Keratinocyte (primary cell): ENCODE measurements around the gene D2HGDH. TPM values are rescaled to one million over a fixed set of nuclear protein-coding genes. Genes with fewer than 3 reads are reported as not detected.

ENCODE experiments used
- DNase-seq: peaks from one replicate; pipeline ENCODE4 v3.0.0-alpha.2; 2011; ENCODE audit warnings: low read depth, missing footprints, low spot score
- FAIRE-seq: peaks from 2 replicates; lab custom pipeline; 2011; peaks lifted over from hg19 to GRCh38; lab: Jason Lieb, UNC
- H2AFZ ChIP-seq: 2 replicates; pipeline ENCODE4 v1.6.0; 2012; ENCODE audit warnings: low read length, control low read depth, inconsistent platforms; ENCODE audit not compliant: control insufficient read depth
- H3K27ac ChIP-seq: 2 replicates; pipeline ENCODE4 v1.5.1; 2011; ENCODE audit warnings: low read length; ENCODE audit not compliant: control insufficient read depth, insufficient read depth
- H3K27me3 ChIP-seq: 3 replicates; pipeline ENCODE4 v1.6.0; 2011; ENCODE audit warnings: low read length; ENCODE audit not compliant: control insufficient read depth, insufficient read depth; ENCODE audit errors: extremely low read depth
- H3K36me3 ChIP-seq, 2 experiments: 2 replicates in 1 of 2; 3 replicates in 1 of 2; pipeline ENCODE4 v1.5.1; 2011; ENCODE audit warnings: low read length in 2 of 2, mild to moderate bottlenecking in 1 of 2; ENCODE audit not compliant: control insufficient read depth in 2 of 2, insufficient read depth in 2 of 2; ENCODE audit errors: extremely low read depth in 1 of 2
- H3K4me1 ChIP-seq: 3 replicates; pipeline ENCODE4 v1.5.1; 2011; ENCODE audit warnings: low read length; ENCODE audit not compliant: control insufficient read depth, insufficient read depth; ENCODE audit errors: extremely low read depth
- H3K4me2 ChIP-seq: 3 replicates; pipeline ENCODE4 v1.6.0; 2011; ENCODE audit warnings: low read depth, low read length; ENCODE audit not compliant: control insufficient read depth, insufficient read depth; ENCODE audit errors: extremely low read depth
- H3K4me3 ChIP-seq, 3 experiments: fragments of 200-600 bp in 1 of 3; sonication (generic) in 1 of 3; 2 replicates in 2 of 3; 3 replicates in 1 of 3; pipeline ENCODE4 v1.5.1; 2011 to 2016; ENCODE audit warnings: low read length in 3 of 3, mild to moderate bottlenecking in 3 of 3, control low read depth in 2 of 3, inconsistent platforms in 1 of 3, low read depth in 1 of 3, mixed read lengths in 1 of 3, mixed run types in 1 of 3, moderate library complexity in 1 of 3; ENCODE audit not compliant: control insufficient read depth in 2 of 3, insufficient read depth in 2 of 3; ENCODE audit errors: extremely low read depth in 1 of 3
- H3K79me2 ChIP-seq: 2 replicates; pipeline ENCODE4 v1.6.0; 2012; ENCODE audit warnings: low read length; ENCODE audit not compliant: control insufficient read depth, insufficient read depth
- H3K9ac ChIP-seq: 3 replicates; pipeline ENCODE4 v1.6.0; 2011; ENCODE audit warnings: low read length; ENCODE audit not compliant: control insufficient read depth, insufficient read depth; ENCODE audit errors: extremely low read depth
- H3K9me1 ChIP-seq: 3 replicates; pipeline ENCODE4 v1.6.0; 2011; ENCODE audit warnings: low read length; ENCODE audit not compliant: control insufficient read depth, insufficient read depth; ENCODE audit errors: extremely low read depth
- H3K9me3 ChIP-seq: 2 replicates; pipeline ENCODE4 v1.5.1; 2012; ENCODE audit warnings: low read depth, low read length; ENCODE audit not compliant: control insufficient read depth
- H4K20me1 ChIP-seq: 3 replicates; pipeline ENCODE4 v1.6.0; 2011; ENCODE audit warnings: low read length; ENCODE audit not compliant: control insufficient read depth, insufficient read depth; ENCODE audit errors: extremely low read depth
- EZH2 ChIP-seq: IDR thresholded peaks from one replicate; pipeline ENCODE4 v1.6.1; 2012; ENCODE audit warnings: inconsistent platforms, mild to moderate bottlenecking, low read length, moderate library complexity
- dilution Hi-C: fragments of 300-500 bp; cut with MboI; formaldehyde crosslinking; loops from one replicate; pipeline ENCODE4 v1.7.0; 2020; ENCODE audit warnings: low sequenced_read_pairs; ENCODE audit not compliant: extremely low pct_ligation_motif_present
- polyA plus RNA-seq, 5 experiments: library from polyadenylated mRNA; depleted of rRNA in 3 of 5; stranded (reverse) in 3 of 5; stranded (forward) in 1 of 5; unstranded in 1 of 5; fragments of >200 nt; gene quantifications; 1 replicate in 1 of 5; 2 replicates in 3 of 5; 3 replicates in 1 of 5; pipeline versions ENCODE4 v1.2.1 to v1.2.3, GENCODE V29; 2011 to 2012; ENCODE audit warnings: missing spikeins in 2 of 5, low read depth in 1 of 5, low replicate concordance in 1 of 5
- TF ChIP-seq, protein P1 (sequence below), 3 experiments: IDR thresholded peaks in 1 of 3; conservative IDR thresholded peaks in 1 of 3; optimal IDR thresholded peaks in 1 of 3; 2 replicates in 2 of 3; 3 replicates in 1 of 3; pipeline versions ENCODE3 to v1.5.1; 2011; ENCODE audit warnings: low read length in 3 of 3, mild to moderate bottlenecking in 3 of 3, moderate library complexity in 2 of 3, control low read depth in 1 of 3, inconsistent platforms in 1 of 3; ENCODE audit not compliant: insufficient read depth in 2 of 3; ENCODE audit errors: extremely low read depth in 1 of 3

Gene D2HGDH
- polyA plus RNA-seq, 1 donor (not counting 4 experiments of a cell fraction or from before 2014, with no cell fraction given), result 5.4 TPM

DNA sequence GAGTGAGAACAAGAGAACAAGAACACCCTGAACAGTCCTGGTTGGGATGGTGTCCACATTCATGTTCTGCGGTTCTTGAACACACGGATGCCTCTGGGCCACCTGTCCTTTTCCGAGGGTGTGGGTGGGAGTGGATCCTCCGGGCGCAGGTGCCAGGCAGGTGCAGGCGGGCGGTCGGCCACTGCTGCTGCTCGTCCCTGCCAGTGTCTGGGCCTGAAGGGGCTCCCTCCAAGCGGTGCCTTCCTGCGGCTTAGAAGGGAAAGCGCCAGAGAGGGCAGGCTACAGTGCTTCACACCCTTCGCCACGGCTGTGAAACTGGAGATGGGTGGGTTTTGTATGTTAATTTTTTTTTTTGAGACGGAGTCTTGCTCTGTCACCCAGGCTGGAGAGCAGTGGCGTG lies 8.0 kb upstream of the D2HGDH start:
- Histone ChIP-seq H3K4me2 (no peak overlapping the region), H3K9me3 (no peaks in the 10 kb centered on the region), H3K27me3 (no peaks in the 10 kb centered on the region), H3K4me1 (no peaks in the 10 kb centered on the region), H2AFZ (no peak overlapping the region), H4K20me1 (no peaks in the 10 kb centered on the region), H3K9me1 (no peaks in the 10 kb centered on the region), H3K4me3 (no peak overlapping the region), H3K36me3 (peaks cover 3 to 7% of the 10 kb centered on the region in 2 experiments), H3K79me2 (no peaks in the 10 kb centered on the region), H3K27ac (no peak overlapping the region), H3K9ac (no peak overlapping the region)
- no peak for FAIRE-seq
- dilution Hi-C loops, result no loop called here
- DNase-seq, result no peak
- TF ChIP-seq, protein P1, sequence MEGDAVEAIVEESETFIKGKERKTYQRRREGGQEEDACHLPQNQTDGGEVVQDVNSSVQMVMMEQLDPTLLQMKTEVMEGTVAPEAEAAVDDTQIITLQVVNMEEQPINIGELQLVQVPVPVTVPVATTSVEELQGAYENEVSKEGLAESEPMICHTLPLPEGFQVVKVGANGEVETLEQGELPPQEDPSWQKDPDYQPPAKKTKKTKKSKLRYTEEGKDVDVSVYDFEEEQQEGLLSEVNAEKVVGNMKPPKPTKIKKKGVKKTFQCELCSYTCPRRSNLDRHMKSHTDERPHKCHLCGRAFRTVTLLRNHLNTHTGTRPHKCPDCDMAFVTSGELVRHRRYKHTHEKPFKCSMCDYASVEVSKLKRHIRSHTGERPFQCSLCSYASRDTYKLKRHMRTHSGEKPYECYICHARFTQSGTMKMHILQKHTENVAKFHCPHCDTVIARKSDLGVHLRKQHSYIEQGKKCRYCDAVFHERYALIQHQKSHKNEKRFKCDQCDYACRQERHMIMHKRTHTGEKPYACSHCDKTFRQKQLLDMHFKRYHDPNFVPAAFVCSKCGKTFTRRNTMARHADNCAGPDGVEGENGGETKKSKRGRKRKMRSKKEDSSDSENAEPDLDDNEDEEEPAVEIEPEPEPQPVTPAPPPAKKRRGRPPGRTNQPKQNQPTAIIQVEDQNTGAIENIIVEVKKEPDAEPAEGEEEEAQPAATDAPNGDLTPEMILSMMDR (optimal IDR thresholded peaks at IDR 0.05 in 1 of 3, IDR thresholded peaks at IDR 0.05 in 1 of 3, conservative IDR thresholded peaks at IDR 0.05 in 1 of 3; ENCODE audit: extremely low read depth in 1 of 3, insufficient read depth in 2 of 3, low read length in 3 of 3), result no peak
- TF ChIP-seq EZH2, result no peak

DNA sequence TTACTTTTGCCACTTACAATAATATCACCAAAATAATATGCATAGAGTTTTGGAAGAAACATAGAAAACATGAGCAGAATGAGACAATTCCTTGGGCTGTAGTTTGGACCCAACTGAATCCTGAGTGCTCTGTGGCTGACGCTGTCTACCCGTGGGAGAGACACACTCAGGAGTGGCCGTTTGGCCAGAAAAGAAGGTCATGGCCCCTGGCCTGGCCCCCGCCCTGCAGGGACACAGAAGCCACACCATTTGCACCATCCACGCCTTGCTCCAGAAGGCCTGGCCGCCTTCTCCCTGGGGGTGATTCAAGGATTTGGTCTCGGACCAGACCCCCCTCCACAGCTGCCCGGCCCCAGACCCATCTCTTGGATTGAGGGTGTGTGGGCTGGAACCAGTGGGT lies 6.4 kb upstream of the D2HGDH start:
- dilution Hi-C loops, result no loop called here
- Histone ChIP-seq H2AFZ (no peak overlapping the region), H3K27ac (no peak overlapping the region), H3K9me3 (no peaks in the 10 kb centered on the region), H3K4me3 (no peak overlapping the region), H3K4me1 (peaks cover 1% of the 10 kb centered on the region), H3K9ac (no peak overlapping the region), H3K79me2 (no peaks in the 10 kb centered on the region), H3K9me1 (no peaks in the 10 kb centered on the region), H3K36me3 (peaks cover 1 to 7% of the 10 kb centered on the region in 2 experiments), H3K27me3 (no peaks in the 10 kb centered on the region), H3K4me2 (no peak overlapping the region), H4K20me1 (no peaks in the 10 kb centered on the region)
- FAIRE-seq (no peak), DNase-seq (no peak)
- TF ChIP-seq EZH2, result no peak
- TF ChIP-seq, protein P1 (optimal IDR thresholded peaks at IDR 0.05 in 1 of 3, IDR thresholded peaks at IDR 0.05 in 1 of 3, conservative IDR thresholded peaks at IDR 0.05 in 1 of 3; ENCODE audit: extremely low read depth in 1 of 3, insufficient read depth in 2 of 3, low read length in 3 of 3), result no peak
